OCI-LY7 (cell line): ENCODE data around the gene GLYAT.

ENCODE experiments used
- EZH2phosphoT487 ChIP-seq: fragments of 200-600 bp; sonication (generic); IDR thresholded peaks from 2 replicates; pipeline ENCODE4 v1.6.1; 2018; ENCODE audit warnings: low read depth, borderline replicate concordance, mild to moderate bottlenecking, mixed run types, antibody characterized with exemption, low read length, moderate library complexity, mixed read lengths
- TF ChIP-seq, protein P1 (sequence below): fragments of 200-600 bp; sonication (generic); conservative IDR thresholded peaks from 2 replicates; pipeline ENCODE4 v1.5.1; 2014; ENCODE audit warnings: mild to moderate bottlenecking, antibody characterized with exemption, low read length, moderate library complexity, mixed read lengths

DNA sequence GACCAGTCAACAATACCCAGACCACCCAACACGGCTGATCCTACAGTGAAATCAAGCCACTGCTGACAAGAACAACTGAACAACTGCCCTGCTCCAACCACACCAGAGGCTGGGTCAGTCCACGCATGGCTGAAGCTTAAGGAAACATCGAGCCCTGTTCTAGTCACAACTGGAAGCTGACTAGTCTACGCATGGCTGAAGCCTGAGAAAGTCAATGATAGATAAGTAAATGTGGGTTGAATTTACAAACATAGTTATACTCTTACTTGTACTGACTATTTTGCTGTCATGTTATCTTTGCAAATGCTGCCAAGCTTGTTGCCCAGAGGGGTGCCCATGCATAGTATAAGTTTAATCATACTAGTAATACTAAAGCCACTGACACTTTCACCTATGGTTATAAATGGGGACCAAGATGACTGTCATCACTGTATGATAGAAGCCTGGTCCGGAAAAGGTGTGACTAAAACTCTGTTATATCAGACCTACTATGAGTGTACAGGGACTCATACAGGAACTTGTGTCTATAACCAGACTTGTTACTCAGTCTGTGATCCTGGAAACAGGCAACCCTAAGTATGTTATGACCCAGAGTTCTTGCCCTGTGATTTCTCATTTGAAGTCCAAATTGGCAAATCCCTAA lies 43.4 kb upstream of the GLYAT start:
- TF ChIP-seq, protein P1, sequence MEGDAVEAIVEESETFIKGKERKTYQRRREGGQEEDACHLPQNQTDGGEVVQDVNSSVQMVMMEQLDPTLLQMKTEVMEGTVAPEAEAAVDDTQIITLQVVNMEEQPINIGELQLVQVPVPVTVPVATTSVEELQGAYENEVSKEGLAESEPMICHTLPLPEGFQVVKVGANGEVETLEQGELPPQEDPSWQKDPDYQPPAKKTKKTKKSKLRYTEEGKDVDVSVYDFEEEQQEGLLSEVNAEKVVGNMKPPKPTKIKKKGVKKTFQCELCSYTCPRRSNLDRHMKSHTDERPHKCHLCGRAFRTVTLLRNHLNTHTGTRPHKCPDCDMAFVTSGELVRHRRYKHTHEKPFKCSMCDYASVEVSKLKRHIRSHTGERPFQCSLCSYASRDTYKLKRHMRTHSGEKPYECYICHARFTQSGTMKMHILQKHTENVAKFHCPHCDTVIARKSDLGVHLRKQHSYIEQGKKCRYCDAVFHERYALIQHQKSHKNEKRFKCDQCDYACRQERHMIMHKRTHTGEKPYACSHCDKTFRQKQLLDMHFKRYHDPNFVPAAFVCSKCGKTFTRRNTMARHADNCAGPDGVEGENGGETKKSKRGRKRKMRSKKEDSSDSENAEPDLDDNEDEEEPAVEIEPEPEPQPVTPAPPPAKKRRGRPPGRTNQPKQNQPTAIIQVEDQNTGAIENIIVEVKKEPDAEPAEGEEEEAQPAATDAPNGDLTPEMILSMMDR = no peak
- TF ChIP-seq EZH2phosphoT487 = no peak
